HL-60/S4 treated with retinoic acid at 250 ng/mL for 4 days and 3 days (cell line): ENCODE data around the gene ERH.
"Not testable (repeated sequence)": the region's sequence is repeated elsewhere in the genome, so short reads cannot be mapped to it uniquely, and the experiment has no call there.

ENCODE experiments used
- in situ Hi-C: fragments of 300-500 bp; cut with MboI; formaldehyde crosslinking; loops from 2 replicates; pipeline ENCODE4 v1.7.0; 2022; ENCODE audit warnings: low sequenced_read_pairs

Gene ERH

DNA sequence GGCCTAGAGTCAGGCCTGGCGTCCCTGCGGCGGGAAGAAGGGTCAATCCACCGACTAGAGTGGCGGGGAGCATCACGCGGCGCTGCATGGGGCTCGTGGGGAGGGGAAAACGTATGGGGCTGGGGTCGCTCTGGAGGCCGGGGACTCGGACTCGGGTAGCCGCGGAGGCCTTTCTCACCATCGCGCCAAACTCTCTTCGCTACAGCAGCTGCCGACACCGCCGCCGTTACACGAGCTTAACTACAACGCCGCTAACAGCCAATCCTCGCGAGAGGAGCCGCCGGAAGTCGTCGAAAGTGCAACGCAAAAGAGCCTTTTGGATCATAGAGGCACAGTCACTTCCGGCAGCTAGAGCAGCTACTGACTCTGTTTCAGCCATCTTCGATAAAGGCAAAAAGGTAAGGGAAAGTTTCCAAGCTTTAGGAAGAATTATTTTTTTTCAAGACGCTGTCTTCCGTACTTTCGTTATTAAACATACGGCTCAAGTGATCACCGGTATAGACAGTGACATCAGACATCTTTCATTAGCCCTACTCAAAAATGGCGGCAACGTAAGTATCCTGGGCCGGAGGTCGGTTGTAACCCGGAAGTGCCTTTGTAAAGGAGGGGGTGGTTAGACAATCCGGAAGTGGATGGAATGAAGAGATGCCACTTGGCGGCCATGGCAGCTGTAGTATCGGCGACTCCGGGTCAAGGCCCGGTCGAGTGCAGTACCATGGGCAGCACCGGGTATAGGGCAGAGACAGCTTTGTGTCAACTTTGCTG, at the start of gene ERH, which contains the start of gene SLC39A9:
ERH (minus strand) TSS at position 247 of the 765 bp plus-strand sequence; CDS start at position 181, 66 bp downstream.
SLC39A9 (plus strand) TSS at position 640 of the 765 bp plus-strand sequence. CDS start 678 bp downstream, outside the sequence.
- in situ Hi-C loops: no loop called here

DNA sequence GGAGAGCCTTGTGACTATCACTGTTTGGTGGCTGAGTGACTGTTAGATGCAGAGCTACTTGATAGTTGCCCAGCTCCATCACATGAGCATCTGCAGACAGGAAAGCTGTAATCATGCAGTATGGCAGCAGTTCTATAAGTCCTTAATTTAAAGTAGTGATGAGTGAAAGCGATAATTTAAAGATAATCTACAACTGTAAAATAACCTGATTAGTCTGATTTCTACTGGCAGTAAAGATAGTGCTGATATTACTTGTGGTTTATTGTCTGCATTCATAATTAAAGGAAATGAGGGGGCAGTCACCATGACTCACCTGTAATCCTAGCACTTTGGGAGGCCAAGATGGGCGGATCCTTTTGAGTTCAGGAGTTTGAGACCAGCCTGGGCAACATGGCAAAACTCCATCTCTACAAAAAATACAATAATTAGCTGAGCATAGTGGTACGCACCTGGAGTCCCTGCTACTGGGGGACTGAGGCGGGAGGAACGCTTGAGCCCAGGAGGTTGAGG, 45.3 kb upstream of the ERH start:
- in situ Hi-C loops: no loop called here

DNA sequence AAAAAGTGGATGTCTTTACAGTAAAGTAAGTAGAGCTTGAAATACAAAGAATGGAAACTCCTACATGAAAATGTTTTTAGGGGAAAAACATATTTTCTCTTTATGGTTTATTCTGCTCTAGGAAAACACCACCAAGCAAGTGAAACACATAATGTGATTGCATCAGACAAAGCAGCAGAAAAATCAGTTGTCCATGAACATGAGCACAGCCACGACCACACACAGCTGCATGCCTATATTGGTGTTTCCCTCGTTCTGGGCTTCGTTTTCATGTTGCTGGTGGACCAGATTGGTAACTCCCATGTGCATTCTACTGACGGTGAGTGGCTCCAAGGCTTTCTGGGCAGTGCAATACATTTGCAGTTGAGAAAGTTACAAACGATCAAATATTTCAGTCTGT, 43.8 kb upstream of the ERH start:
- in situ Hi-C loops: no loop called here

GRCh38 chr14:69439521-69440270, 41.6 kb upstream of the ERH start:
- in situ Hi-C loops: no loop called here

DNA sequence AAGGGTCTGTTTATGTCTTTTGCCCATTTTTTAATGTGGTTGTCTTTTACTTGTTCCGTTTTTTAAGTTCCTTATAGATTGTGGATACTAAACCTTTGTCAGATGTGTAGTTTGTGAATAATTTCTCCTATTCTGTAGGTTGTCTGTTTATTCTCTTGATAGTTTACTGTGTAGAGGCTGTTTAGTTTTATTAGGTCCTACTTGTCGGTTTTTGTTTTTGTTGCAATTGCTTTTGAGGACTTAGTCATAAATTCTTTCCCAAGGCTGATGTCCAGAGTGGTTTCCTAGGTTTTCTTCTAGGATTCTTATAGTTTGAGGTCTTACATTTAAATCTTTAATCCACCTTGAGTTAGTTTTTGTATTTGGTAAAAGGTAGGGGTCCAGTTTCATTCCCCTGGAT, 34.3 kb upstream of the ERH start:
- in situ Hi-C loops: no loop called here

- in situ Hi-C loops: no loop called here
Observed at GRCh38 chr14:69430306-69430939, 32.3 kb upstream of the ERH start.

DNA sequence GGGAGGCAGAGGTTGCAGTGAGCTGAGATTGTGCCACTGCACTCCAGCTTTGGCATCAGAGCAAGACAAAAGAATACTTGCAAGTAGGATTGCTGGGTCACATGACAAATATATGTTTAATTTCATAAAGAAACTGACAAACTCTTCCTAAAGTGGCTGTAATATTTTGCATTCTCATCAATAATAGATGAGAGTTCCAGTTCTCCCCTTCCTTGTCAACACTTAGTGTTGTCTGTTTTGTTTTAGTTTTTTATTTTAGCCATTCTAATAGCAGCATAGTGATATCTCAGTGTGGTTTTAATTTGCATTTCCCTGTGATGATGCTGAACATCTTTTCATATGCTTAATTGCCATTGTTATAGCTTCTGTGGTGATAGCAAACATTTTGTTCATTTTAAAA, 31.5 kb upstream of the ERH start:
- in situ Hi-C loops: no loop called here

- in situ Hi-C loops: no loop called here
Observed at GRCh38 chr14:69428289-69428998, 30.3 kb upstream of the ERH start.

GRCh38 chr14:69427596-69427995, 29.5 kb upstream of the ERH start:
- in situ Hi-C loops: no loop called here

DNA sequence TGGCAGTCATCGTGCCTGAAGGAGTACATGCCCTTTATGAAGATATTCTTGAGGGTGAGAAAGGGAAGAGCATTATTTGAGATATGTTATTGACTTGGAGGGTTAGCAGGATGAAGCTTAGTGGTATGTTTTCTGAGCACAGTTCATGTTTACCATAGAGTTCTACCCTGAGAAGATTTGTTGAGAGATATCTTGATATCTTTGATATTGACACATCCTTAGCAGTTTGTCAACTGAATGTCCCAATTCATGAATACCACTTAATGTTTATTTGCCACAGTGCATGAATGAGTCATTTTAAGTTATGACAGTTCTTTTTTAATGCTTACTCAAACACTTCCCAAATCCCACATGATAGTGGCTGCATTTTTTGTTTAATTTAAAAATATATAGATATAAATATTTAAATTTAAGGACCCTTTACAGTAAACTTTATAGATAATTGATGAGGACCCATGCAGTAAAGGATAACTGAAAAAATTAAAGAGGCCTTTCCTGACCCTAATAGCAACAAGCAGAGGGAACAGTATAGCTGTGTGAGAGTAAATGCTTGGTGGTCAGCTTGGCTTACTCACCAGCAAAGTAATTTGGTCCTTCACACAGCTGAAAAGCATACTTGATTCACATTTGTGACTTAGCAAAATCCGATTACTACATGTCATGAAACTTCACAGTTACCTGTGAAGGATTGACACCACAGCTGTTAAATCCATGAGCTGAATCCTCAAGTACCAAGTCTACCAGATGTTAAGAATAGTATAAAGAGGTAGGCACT, 26.2 kb upstream of the ERH start:
- in situ Hi-C loops: no loop called here

GRCh38 chr14:69423279-69423678, 25.2 kb upstream of the ERH start:
- in situ Hi-C loops: no loop called here

- in situ Hi-C loops: not testable (repeated sequence)
Observed at GRCh38 chr14:69416087-69416486, 18.0 kb upstream of the ERH start.

GRCh38 chr14:69413483-69413882, 15.4 kb upstream of the ERH start:
- in situ Hi-C loops: no loop called here

- in situ Hi-C loops: no loop called here
Observed at GRCh38 chr14:69408331-69408960, 10.3 kb upstream of the ERH start.

DNA sequence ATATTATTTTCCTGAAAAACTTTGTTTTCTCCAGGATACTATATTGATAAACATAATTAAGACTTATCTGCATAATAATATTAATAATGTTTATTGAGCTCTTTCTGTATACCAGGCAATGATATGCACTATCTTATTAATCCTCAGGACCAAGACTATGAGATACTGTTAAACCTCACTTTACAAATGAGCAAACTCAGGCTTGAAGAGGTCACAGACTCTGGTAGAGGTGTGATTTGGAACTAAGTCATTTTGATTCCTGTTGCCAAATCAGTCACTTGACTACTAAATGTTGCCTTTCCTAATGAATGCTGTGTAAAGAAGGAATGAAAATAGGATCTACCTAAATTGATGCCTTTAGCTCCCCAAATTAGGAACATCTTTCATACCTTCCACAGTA, 7.7 kb upstream of the ERH start:
- in situ Hi-C loops: no loop called here

DNA sequence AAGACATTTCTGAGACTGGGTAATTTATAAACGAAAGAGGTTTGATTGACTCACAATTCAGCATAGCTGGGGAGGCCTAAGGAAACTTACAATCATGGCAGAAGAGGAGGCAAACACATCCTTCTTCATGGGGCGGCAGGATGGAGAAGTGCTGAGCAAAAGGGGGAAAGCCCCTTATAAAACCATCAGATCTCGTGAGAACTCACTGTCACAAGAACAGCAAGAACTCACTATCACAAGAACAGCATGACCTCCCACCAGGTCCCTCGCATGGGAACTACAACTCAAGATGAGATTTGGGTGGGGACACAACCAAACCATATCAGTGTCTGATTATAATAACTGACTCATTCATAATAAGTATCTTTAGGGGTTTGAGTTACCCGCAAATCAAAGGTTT, 6.8 kb upstream of the ERH start:
- in situ Hi-C loops: no loop called here

GRCh38 chr14:69404478-69404877, 6.4 kb upstream of the ERH start:
- in situ Hi-C loops: no loop called here

- in situ Hi-C loops: no loop called here
Observed at GRCh38 chr14:69401841-69402240, 3.7 kb upstream of the ERH start.

- in situ Hi-C loops: no loop called here
Observed at GRCh38 chr14:69400154-69400553, 2.1 kb upstream of the ERH start.

DNA sequence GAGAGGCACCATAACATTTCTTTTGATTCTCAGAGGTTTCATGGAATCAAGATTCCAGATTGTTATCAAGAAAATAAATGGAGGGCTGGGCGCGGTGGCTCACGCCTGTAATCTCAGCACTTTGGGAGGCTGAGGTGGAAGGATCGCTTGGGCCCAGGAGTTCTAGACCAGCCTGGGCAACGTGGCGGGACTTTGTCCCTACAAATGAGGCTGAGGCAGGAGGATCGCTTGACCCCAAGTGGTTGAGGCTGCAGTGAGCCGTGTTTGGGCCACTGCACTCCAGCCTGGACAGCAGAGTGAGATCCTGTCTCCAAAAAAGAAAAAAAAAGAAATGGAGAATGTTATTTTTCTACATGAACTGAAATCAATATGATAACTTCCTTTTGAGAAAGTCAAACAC, 1.7 kb upstream of the ERH start:
- in situ Hi-C loops: no loop called here
